WTC11 (cell line): ENCODE data around the gene LRRC28.
"Not testable (repeated sequence)": the region's sequence is repeated elsewhere in the genome, so short reads cannot be mapped to it uniquely, and the experiment has no call there.

Experiments used
- GRHL2 ChIP-seq: fragments of 250-450 bp; sonication (Bioruptor Pico); IDR thresholded peaks from 2 replicates; pipeline ENCODE4 v1.8.0; 2022; ENCODE audit warnings: mild to moderate bottlenecking, moderate library complexity; ENCODE audit not compliant: insufficient replicate concordance, severe bottlenecking
- TF ChIP-seq, protein P1 (sequence below): fragments of 200-600 bp; IDR thresholded peaks from 2 replicates; pipeline ENCODE4 v1.8.0; 2022; ENCODE audit warnings: antibody characterized with exemption

DNA sequence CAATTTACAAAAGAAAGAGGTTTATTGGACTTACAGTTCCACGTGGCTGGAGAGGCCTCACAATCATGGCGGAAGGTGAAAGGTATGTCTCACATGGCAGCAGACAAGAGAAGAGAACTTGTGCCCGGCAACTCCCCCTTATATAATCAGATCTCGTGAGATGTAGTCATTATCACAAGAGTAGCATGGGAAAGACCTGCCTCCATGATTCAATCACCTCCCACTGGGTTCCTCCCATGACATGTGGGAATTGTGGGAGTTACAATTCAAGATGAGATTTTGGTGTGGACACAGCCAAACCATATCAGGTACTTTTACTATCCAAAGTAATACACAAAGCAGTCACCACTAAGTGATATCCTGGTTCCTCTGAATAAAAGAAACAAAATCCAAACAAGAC lies 149.9 kb downstream of the LRRC28 start:
- TF ChIP-seq, protein P1, sequence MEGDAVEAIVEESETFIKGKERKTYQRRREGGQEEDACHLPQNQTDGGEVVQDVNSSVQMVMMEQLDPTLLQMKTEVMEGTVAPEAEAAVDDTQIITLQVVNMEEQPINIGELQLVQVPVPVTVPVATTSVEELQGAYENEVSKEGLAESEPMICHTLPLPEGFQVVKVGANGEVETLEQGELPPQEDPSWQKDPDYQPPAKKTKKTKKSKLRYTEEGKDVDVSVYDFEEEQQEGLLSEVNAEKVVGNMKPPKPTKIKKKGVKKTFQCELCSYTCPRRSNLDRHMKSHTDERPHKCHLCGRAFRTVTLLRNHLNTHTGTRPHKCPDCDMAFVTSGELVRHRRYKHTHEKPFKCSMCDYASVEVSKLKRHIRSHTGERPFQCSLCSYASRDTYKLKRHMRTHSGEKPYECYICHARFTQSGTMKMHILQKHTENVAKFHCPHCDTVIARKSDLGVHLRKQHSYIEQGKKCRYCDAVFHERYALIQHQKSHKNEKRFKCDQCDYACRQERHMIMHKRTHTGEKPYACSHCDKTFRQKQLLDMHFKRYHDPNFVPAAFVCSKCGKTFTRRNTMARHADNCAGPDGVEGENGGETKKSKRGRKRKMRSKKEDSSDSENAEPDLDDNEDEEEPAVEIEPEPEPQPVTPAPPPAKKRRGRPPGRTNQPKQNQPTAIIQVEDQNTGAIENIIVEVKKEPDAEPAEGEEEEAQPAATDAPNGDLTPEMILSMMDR = not testable (repeated sequence)
- TF ChIP-seq GRHL2 = not testable (repeated sequence)
